ENCODE measurements around the gene PIEZO1.
A peak's percentile ranks its signal among the peaks of the same experiment; 100 is the strongest.
"Not testable (repeated sequence)": the region's sequence is repeated elsewhere in the genome, so short reads cannot be mapped to it uniquely, and the experiment has no call there.

PIEZO1 gene

GRCh38 chr16:88785106-88785924 lies at the start of gene PIEZO1:
TSS of gene PIEZO1 (minus strand) at chr16:88785220. CDS start at chr16:88784964, 256 bp downstream.
- DNase-seq (ENCODE audit: extremely low read depth in 1 of 2, low read depth in 1 of 2) = peak; percentile 51 to 84

- DNase-seq (ENCODE audit: extremely low read depth in 1 of 2, low read depth in 1 of 2) = no peak
Measured at GRCh38 chr16:88834670-88835069, 49.6 kb upstream of the PIEZO1 start.

GRCh38 chr16:88833086-88833485 lies 48.1 kb upstream of the PIEZO1 start:
- no peak for DNase-seq (ENCODE audit: extremely low read depth in 1 of 2, low read depth in 1 of 2)

- DNase-seq (ENCODE audit: extremely low read depth in 1 of 2, low read depth in 1 of 2) = no peak
Measured at GRCh38 chr16:88831838-88832237, 46.8 kb upstream of the PIEZO1 start.

GRCh38 chr16:88830783-88831182 lies 45.8 kb upstream of the PIEZO1 start:
- no peak for DNase-seq (ENCODE audit: extremely low read depth in 1 of 2, low read depth in 1 of 2)

- no peak for DNase-seq (ENCODE audit: extremely low read depth in 1 of 2, low read depth in 1 of 2)
Measured at GRCh38 chr16:88830258-88830657, 45.2 kb upstream of the PIEZO1 start.

GRCh38 chr16:88828711-88829110 lies 43.7 kb upstream of the PIEZO1 start:
- no peak for DNase-seq (ENCODE audit: extremely low read depth in 1 of 2, low read depth in 1 of 2)

- DNase-seq (ENCODE audit: extremely low read depth in 1 of 2, low read depth in 1 of 2) = no peak
Measured at GRCh38 chr16:88827727-88828126, 42.7 kb upstream of the PIEZO1 start.

GRCh38 chr16:88826070-88826840 lies 41.2 kb upstream of the PIEZO1 start:
- DNase-seq (ENCODE audit: extremely low read depth in 1 of 2, low read depth in 1 of 2) = no peak

- DNase-seq (ENCODE audit: extremely low read depth in 1 of 2, low read depth in 1 of 2) = no peak
Measured at GRCh38 chr16:88825146-88825545, 40.1 kb upstream of the PIEZO1 start.

GRCh38 chr16:88824256-88825077 lies 39.4 kb upstream of the PIEZO1 start:
- DNase-seq (ENCODE audit: extremely low read depth in 1 of 2, low read depth in 1 of 2) = no peak

GRCh38 chr16:88823646-88824045 lies 38.6 kb upstream of the PIEZO1 start:
- not testable (repeated sequence) for DNase-seq (ENCODE audit: extremely low read depth in 1 of 2, low read depth in 1 of 2)

- no peak for DNase-seq (ENCODE audit: extremely low read depth in 1 of 2, low read depth in 1 of 2)
Measured at GRCh38 chr16:88822281-88823040, 37.4 kb upstream of the PIEZO1 start.

GRCh38 chr16:88821168-88821850 lies 36.3 kb upstream of the PIEZO1 start:
- DNase-seq (ENCODE audit: extremely low read depth in 1 of 2, low read depth in 1 of 2) = no peak

- no peak for DNase-seq (ENCODE audit: extremely low read depth in 1 of 2, low read depth in 1 of 2)
Measured at GRCh38 chr16:88820385-88821025, 35.5 kb upstream of the PIEZO1 start.

- no peak for DNase-seq (ENCODE audit: extremely low read depth in 1 of 2, low read depth in 1 of 2)
Measured at GRCh38 chr16:88819126-88819525, 34.1 kb upstream of the PIEZO1 start.

GRCh38 chr16:88818575-88818874 lies 33.5 kb upstream of the PIEZO1 start:
- DNase-seq (ENCODE audit: extremely low read depth in 1 of 2, low read depth in 1 of 2) = no peak

- no peak for DNase-seq (ENCODE audit: extremely low read depth in 1 of 2, low read depth in 1 of 2)
Measured at GRCh38 chr16:88817785-88818574, 33.0 kb upstream of the PIEZO1 start.
